ENCODE data around the gene RPP14.

Gene RPP14

DNA sequence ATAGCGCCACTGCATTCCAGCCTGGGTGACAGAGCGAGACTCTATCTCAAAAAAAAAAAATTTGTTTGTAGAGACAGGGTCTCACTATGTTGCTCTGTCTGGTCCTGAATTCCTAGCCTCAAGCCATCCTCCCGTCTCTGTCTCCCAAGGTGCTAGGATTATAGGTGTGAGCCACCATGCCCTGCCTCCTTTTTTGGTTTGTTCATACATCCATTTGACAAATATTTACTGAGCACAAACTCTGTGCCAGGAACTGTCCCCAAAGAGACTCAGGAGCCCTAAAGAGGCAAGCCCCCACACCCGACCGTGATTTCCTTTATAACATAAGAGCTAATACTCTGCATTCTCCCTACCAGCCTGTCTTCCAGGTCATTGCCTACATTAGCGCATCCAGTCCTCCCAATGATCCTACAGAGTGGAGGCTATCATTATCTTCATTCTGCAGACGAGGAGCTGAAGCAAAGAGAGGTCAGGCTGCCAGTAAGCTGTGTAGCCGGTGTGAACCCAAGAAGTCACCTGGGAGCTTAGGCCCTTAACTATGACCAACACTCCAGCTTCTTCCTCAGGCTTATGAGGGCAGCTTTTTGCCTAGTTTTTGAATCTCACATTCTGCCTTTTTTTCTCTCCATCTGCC lies 20.3 kb downstream of the RPP14 start:
- Histone ChIP-seq H3K27me3 (ENCODE audit: control insufficient read depth in 5 of 5, insufficient read depth in 4 of 5, low read length in 5 of 5) (no peaks in the 10 kb centered on the region), H3K9me3 (ENCODE audit: control insufficient read depth in 5 of 5, low read length in 5 of 5) (no peaks in the 10 kb centered on the region), H3K4me3 (ENCODE audit: low read depth in 1 of 5, low read length in 5 of 5) (no peak overlapping the region), H3K27ac (ENCODE audit: low read depth, low read length) (no peak overlapping the region), H3K36me3 (ENCODE audit: control insufficient read depth in 5 of 5, insufficient read depth in 5 of 5, low read length in 5 of 5) (peaks cover 0 to 3% (median 0%) of the 10 kb centered on the region in 5 donors), H3K4me1 (ENCODE audit: control insufficient read depth in 5 of 5, insufficient read depth in 5 of 5, low read length in 5 of 5) (peaks cover 0 to 13% (median 7%) of the 10 kb centered on the region in 5 donors), H3K9ac (ENCODE audit: low read length in 5 of 5) (peak overlapping the region in 1 of 5 donors; percentile 41)

GRCh38 chr3:58329150-58329921 lies 23.3 kb downstream of the RPP14 start:
- H3K9me3 ChIP-seq (ENCODE audit: control insufficient read depth in 5 of 5, low read length in 5 of 5), result no peaks in the 10 kb centered on the region
- no peak overlapping the region for H3K4me3 ChIP-seq (ENCODE audit: low read depth in 1 of 5, low read length in 5 of 5)
- H3K27ac ChIP-seq (ENCODE audit: low read depth, low read length), result no peak overlapping the region
- no peaks in the 10 kb centered on the region for H3K27me3 ChIP-seq (ENCODE audit: control insufficient read depth in 5 of 5, insufficient read depth in 4 of 5, low read length in 5 of 5)
- peaks cover 0 to 3% (median 0%) of the 10 kb centered on the region in 5 donors for H3K36me3 ChIP-seq (ENCODE audit: control insufficient read depth in 5 of 5, insufficient read depth in 5 of 5, low read length in 5 of 5)
- H3K4me1 ChIP-seq (ENCODE audit: control insufficient read depth in 5 of 5, insufficient read depth in 5 of 5, low read length in 5 of 5), result peaks cover 0 to 24% (median 19%) of the 10 kb centered on the region in 5 donors
- no peak overlapping the region for H3K9ac ChIP-seq (ENCODE audit: low read length in 5 of 5)

- Histone ChIP-seq H3K9me3 (ENCODE audit: control insufficient read depth in 5 of 5, low read length in 5 of 5) (no peaks in the 10 kb centered on the region), H3K9ac (ENCODE audit: low read length in 5 of 5) (no peak overlapping the region), H3K4me1 (ENCODE audit: control insufficient read depth in 5 of 5, insufficient read depth in 5 of 5, low read length in 5 of 5) (peaks cover 0 to 30% (median 25%) of the 10 kb centered on the region in 5 donors), H3K4me3 (ENCODE audit: low read depth in 1 of 5, low read length in 5 of 5) (no peak overlapping the region), H3K27ac (ENCODE audit: low read depth, low read length) (no peak overlapping the region), H3K27me3 (ENCODE audit: control insufficient read depth in 5 of 5, insufficient read depth in 4 of 5, low read length in 5 of 5) (no peaks in the 10 kb centered on the region), H3K36me3 (ENCODE audit: control insufficient read depth in 5 of 5, insufficient read depth in 5 of 5, low read length in 5 of 5) (peaks cover 0 to 3% (median 0%) of the 10 kb centered on the region in 5 donors)
Observed at GRCh38 chr3:58329922-58330413, 23.9 kb downstream of the RPP14 start.

DNA sequence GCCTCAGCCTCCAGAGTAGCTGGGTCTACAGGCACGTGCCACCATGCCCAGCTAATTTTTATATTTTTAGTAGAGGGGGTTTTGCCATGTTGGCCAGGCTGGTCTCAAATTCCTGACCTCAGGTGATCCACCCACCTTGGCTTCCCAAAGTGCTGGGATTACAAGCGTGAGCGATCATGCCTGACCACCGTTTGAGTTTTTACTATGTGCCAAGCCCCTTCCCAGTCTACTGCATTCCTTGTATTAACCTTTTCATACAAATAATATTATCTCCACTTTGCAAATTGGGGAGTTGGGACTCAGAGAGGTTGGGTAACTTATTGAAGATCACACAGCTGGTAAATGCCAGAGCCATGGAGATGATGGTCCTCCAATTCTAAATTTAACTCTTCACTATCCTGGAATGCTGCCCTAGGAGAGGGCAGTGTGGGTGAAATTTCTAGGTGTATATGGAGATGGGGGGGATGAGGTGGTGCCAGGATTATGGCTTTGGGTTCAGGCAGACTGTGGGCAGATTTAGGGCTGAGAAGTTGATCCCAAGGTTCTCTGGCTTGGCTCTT lies 25.6 kb downstream of the RPP14 start:
- H3K27me3 ChIP-seq (ENCODE audit: control insufficient read depth in 5 of 5, insufficient read depth in 4 of 5, low read length in 5 of 5), result no peaks in the 10 kb centered on the region
- peak overlapping the region in 1 of 5 donors; percentile 81 for H3K9ac ChIP-seq (ENCODE audit: low read length in 5 of 5)
- H3K36me3 ChIP-seq (ENCODE audit: control insufficient read depth in 5 of 5, insufficient read depth in 5 of 5, low read length in 5 of 5), result no peaks in the 10 kb centered on the region
- H3K9me3 ChIP-seq (ENCODE audit: control insufficient read depth in 5 of 5, low read length in 5 of 5), result no peaks in the 10 kb centered on the region
- H3K4me1 ChIP-seq (ENCODE audit: control insufficient read depth in 5 of 5, insufficient read depth in 5 of 5, low read length in 5 of 5), result peaks cover 2 to 36% (median 32%) of the 10 kb centered on the region in 5 donors
- H3K27ac ChIP-seq (ENCODE audit: low read depth, low read length), result no peak overlapping the region
- no peak overlapping the region for H3K4me3 ChIP-seq (ENCODE audit: low read depth in 1 of 5, low read length in 5 of 5)

GRCh38 chr3:58332575-58333188 lies 26.6 kb downstream of the RPP14 start, which contains the start of gene PXK:
TSS of gene PXK (plus strand) at chr3:58332892. CDS start at chr3:58332989, 97 bp downstream.
- Histone ChIP-seq H3K36me3 (ENCODE audit: control insufficient read depth in 5 of 5, insufficient read depth in 5 of 5, low read length in 5 of 5) (no peaks in the 10 kb centered on the region), H3K9ac (ENCODE audit: low read length in 5 of 5) (peak within 1 kb of the TSS; percentile 68 to 92 (median 79)), H3K4me3 (ENCODE audit: low read depth in 1 of 5, low read length in 5 of 5) (peak within 1 kb of the TSS; percentile 77 to 84 (median 79)), H3K27me3 (ENCODE audit: control insufficient read depth in 5 of 5, insufficient read depth in 4 of 5, low read length in 5 of 5) (no peaks in the 10 kb centered on the region), H3K4me1 (ENCODE audit: control insufficient read depth in 5 of 5, insufficient read depth in 5 of 5, low read length in 5 of 5) (peaks cover 2 to 36% (median 32%) of the 10 kb centered on the region in 5 donors), H3K9me3 (ENCODE audit: control insufficient read depth in 5 of 5, low read length in 5 of 5) (no peaks in the 10 kb centered on the region), H3K27ac (ENCODE audit: low read depth, low read length) (peak within 1 kb of the TSS; percentile 48)

DNA sequence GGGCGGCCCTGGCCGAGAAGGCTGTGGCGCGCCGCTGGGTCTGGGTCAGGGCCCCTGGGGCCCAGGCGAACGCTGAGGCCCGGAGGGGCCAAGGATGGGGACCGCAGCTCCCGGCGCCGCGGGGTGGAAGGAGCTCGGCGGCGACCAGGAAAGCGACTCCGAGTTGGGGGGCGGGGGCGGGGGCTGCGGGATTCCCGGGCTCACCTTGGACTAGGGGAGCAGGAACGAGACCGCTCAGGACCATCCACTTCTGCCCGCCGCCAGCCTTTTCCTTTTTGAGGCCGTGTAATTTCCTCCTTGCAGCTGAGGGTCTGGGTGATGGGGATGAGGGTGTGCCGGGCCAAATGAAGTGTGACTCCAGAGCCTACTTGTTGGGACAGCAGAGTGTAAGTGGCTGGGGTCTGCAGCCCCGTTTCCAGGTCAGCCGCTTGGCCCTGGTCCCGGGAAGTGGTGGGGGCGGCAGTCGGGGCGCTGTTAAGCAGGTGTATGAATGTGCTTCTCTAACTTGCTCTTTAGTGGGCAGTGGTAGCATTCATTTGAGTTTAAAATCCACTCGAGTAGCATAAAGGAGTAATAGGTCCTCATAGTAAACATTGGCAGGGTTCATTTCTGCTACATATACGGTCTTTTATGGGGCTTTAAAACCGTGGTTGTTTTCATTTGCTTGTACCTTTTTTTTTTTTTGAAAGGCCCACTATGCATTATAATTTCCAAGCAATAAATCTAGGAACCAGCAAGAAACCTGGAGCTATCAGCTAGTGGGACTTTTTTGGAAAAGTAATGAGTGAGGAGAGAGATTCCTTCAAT lies 27.4 kb downstream of the RPP14 start:
- H3K9ac ChIP-seq (ENCODE audit: low read length in 5 of 5), result peak overlapping the region; percentile 48 to 92 (median 72)
- H3K27ac ChIP-seq (ENCODE audit: low read depth, low read length), result peak overlapping the region; percentile 48

DNA sequence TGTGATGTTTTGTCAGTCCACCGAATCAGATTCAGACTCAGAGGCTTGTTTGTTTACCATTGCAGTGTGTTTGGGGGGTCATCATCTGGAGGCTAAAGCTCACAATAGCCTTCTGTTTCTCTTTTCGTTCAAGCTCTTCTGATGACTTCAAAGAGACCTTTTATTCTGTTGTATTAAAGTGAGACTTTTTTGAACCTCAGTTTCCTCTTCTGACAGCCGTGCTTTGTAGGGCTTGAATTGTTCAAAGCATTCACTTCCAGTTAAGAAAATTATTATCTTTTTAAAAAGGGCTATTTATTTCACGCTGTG lies 27.9 kb downstream of the RPP14 start:
- peaks cover 2 to 36% (median 32%) of the 10 kb centered on the region in 5 donors for H3K4me1 ChIP-seq (ENCODE audit: control insufficient read depth in 5 of 5, insufficient read depth in 5 of 5, low read length in 5 of 5)
- H3K27ac ChIP-seq (ENCODE audit: low read depth, low read length), result peak overlapping the region; percentile 48
- H3K9ac ChIP-seq (ENCODE audit: low read length in 5 of 5), result peak overlapping the region; percentile 11 to 92 (median 72)
- H3K4me3 ChIP-seq (ENCODE audit: low read depth in 1 of 5, low read length in 5 of 5), result peak overlapping the region in 4 of 5 donors; percentile 77 to 82 (median 78)
- H3K9me3 ChIP-seq (ENCODE audit: control insufficient read depth in 5 of 5, low read length in 5 of 5), result no peaks in the 10 kb centered on the region
- H3K27me3 ChIP-seq (ENCODE audit: control insufficient read depth in 5 of 5, insufficient read depth in 4 of 5, low read length in 5 of 5), result no peaks in the 10 kb centered on the region
- no peaks in the 10 kb centered on the region for H3K36me3 ChIP-seq (ENCODE audit: control insufficient read depth in 5 of 5, insufficient read depth in 5 of 5, low read length in 5 of 5)

More for the DNA sequence above, 27.4 kb downstream of the RPP14 start:
- H3K4me3 ChIP-seq (ENCODE audit: low read depth in 1 of 5, low read length in 5 of 5), result peak overlapping the region; percentile 77 to 84 (median 79)
- H3K9me3 ChIP-seq (ENCODE audit: control insufficient read depth in 5 of 5, low read length in 5 of 5), result no peaks in the 10 kb centered on the region
- H3K4me1 ChIP-seq (ENCODE audit: control insufficient read depth in 5 of 5, insufficient read depth in 5 of 5, low read length in 5 of 5), result peaks cover 2 to 36% (median 32%) of the 10 kb centered on the region in 5 donors
- no peaks in the 10 kb centered on the region for H3K36me3 ChIP-seq (ENCODE audit: control insufficient read depth in 5 of 5, insufficient read depth in 5 of 5, low read length in 5 of 5)
- H3K27me3 ChIP-seq (ENCODE audit: control insufficient read depth in 5 of 5, insufficient read depth in 4 of 5, low read length in 5 of 5), result no peaks in the 10 kb centered on the region

DNA sequence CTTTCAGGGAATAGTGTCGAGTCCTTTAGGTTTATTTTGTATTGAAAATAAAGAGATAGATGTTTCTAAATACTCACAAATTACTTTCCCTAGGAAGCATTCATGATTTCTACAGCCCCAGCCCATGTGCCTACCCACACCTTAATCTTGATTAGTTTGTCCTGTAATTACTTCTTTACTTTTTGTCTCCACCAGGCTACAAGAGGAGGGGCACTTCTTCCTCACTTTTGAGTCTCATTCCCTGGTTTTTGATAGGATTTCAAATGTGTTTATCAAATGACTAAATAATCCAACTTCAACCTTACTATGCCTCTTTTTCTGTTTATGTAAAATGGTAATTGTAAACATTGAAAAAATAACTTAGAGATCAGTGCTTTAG lies 28.4 kb downstream of the RPP14 start:
- Histone ChIP-seq H3K4me3 (ENCODE audit: low read depth in 1 of 5, low read length in 5 of 5) (peak overlapping the region in 3 of 5 donors; percentile 45 to 82 (median 78)), H3K27me3 (ENCODE audit: control insufficient read depth in 5 of 5, insufficient read depth in 4 of 5, low read length in 5 of 5) (no peaks in the 10 kb centered on the region), H3K9me3 (ENCODE audit: control insufficient read depth in 5 of 5, low read length in 5 of 5) (no peaks in the 10 kb centered on the region), H3K9ac (ENCODE audit: low read length in 5 of 5) (peak overlapping the region in 4 of 5 donors; percentile 11 to 92 (median 72)), H3K4me1 (ENCODE audit: control insufficient read depth in 5 of 5, insufficient read depth in 5 of 5, low read length in 5 of 5) (peaks cover 2 to 36% (median 32%) of the 10 kb centered on the region in 5 donors), H3K36me3 (ENCODE audit: control insufficient read depth in 5 of 5, insufficient read depth in 5 of 5, low read length in 5 of 5) (no peaks in the 10 kb centered on the region), H3K27ac (ENCODE audit: low read depth, low read length) (peak overlapping the region; percentile 48)

DNA sequence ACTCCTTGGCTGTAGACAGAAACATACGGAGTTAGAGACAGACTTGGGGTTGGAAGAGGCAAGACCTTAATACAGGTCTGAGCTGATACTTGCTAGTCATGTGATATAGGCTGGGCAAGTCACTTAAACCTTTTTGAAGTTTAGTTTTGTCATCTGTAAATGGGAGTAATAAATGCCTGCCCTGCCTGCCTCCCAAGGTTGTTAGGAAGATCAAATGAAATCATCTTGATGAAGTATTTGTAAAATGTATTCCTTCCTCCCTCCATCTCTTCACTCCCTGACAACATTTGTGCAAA lies 29.6 kb downstream of the RPP14 start:
- Histone ChIP-seq H3K27ac (ENCODE audit: low read depth, low read length) (peak overlapping the region; percentile 88), H3K9me3 (ENCODE audit: control insufficient read depth in 5 of 5, low read length in 5 of 5) (no peaks in the 10 kb centered on the region), H3K36me3 (ENCODE audit: control insufficient read depth in 5 of 5, insufficient read depth in 5 of 5, low read length in 5 of 5) (no peaks in the 10 kb centered on the region), H3K9ac (ENCODE audit: low read length in 5 of 5) (peak overlapping the region in 3 of 5 donors; percentile 31 to 64 (median 57)), H3K27me3 (ENCODE audit: control insufficient read depth in 5 of 5, insufficient read depth in 4 of 5, low read length in 5 of 5) (no peaks in the 10 kb centered on the region), H3K4me3 (ENCODE audit: low read depth in 1 of 5, low read length in 5 of 5) (peak overlapping the region; percentile 29 to 49 (median 39)), H3K4me1 (ENCODE audit: control insufficient read depth in 5 of 5, insufficient read depth in 5 of 5, low read length in 5 of 5) (peaks cover 2 to 36% (median 32%) of the 10 kb centered on the region in 5 donors)

All from subcutaneous abdominal adipose tissue (tissue), 5 donors.